KMS-11 (cell line): Measurements from ENCODE around the gene FAF1.
A peak's percentile ranks its signal among the peaks of the same experiment; 100 is the strongest.
"Not testable (repeated sequence)": the region's sequence is repeated elsewhere in the genome, so short reads cannot be mapped to it uniquely, and the experiment has no call there.

Experiments
- H2AFZ ChIP-seq: fragments of 200-600 bp; sonication (generic); 2 replicates; pipeline ENCODE4 v1.6.1; 2016; ENCODE audit warnings: antibody characterized with exemption, mixed run types, low read depth
- H3K27ac ChIP-seq: fragments of 200-600 bp; sonication (generic); 2 replicates; pipeline ENCODE4 v1.6.1; 2016; ENCODE audit warnings: mild to moderate bottlenecking, mixed run types
- H3K27me3 ChIP-seq: fragments of 200-600 bp; sonication (generic); 2 replicates; pipeline ENCODE4 v1.6.1; 2017; ENCODE audit warnings: mild to moderate bottlenecking, low read depth, mixed run types, moderate library complexity; ENCODE audit not compliant: insufficient read depth
- H3K36me3 ChIP-seq: fragments of 200-600 bp; sonication (generic); 2 replicates; pipeline ENCODE4 v1.6.1; 2017; ENCODE audit warnings: mild to moderate bottlenecking, mixed run types; ENCODE audit not compliant: insufficient read depth
- H3K4me1 ChIP-seq: fragments of 200-600 bp; sonication (generic); 2 replicates; pipeline ENCODE4 v1.6.1; 2016; ENCODE audit warnings: mild to moderate bottlenecking, low read depth, mixed run types; ENCODE audit not compliant: poor library complexity, severe bottlenecking
- H3K4me2 ChIP-seq: fragments of 200-600 bp; sonication (generic); 2 replicates; pipeline ENCODE4 v1.7.0; 2016; ENCODE audit warnings: mild to moderate bottlenecking, mixed run types
- H3K4me3 ChIP-seq: fragments of 200-600 bp; sonication (generic); IDR thresholded peaks from 2 replicates; pipeline ENCODE4 v1.6.1; 2017; ENCODE audit warnings: low read depth, low read length, mixed read lengths; ENCODE audit not compliant: insufficient read depth
- H3K79me2 ChIP-seq: fragments of 200-600 bp; sonication (generic); 2 replicates; pipeline ENCODE4 v1.6.1; 2016; ENCODE audit warnings: low read depth, mixed run types; ENCODE audit not compliant: insufficient read depth
- H3K9ac ChIP-seq: fragments of 200-600 bp; sonication (generic); 2 replicates; pipeline ENCODE4 v1.6.1; 2016; ENCODE audit warnings: mild to moderate bottlenecking, mixed run types
- H4K20me1 ChIP-seq: fragments of 200-600 bp; sonication (generic); 2 replicates; pipeline ENCODE4 v1.6.1; 2016; ENCODE audit warnings: mild to moderate bottlenecking, mixed run types; ENCODE audit not compliant: insufficient read depth
- TF ChIP-seq, protein P1 (sequence below): fragments of 200-600 bp; sonication (generic); conservative IDR thresholded peaks from 2 replicates; pipeline ENCODE4 v1.6.1; 2017; ENCODE audit warnings: low read depth, mild to moderate bottlenecking, antibody characterized with exemption, low read length, moderate library complexity, mixed read lengths

FAF1 gene

DNA sequence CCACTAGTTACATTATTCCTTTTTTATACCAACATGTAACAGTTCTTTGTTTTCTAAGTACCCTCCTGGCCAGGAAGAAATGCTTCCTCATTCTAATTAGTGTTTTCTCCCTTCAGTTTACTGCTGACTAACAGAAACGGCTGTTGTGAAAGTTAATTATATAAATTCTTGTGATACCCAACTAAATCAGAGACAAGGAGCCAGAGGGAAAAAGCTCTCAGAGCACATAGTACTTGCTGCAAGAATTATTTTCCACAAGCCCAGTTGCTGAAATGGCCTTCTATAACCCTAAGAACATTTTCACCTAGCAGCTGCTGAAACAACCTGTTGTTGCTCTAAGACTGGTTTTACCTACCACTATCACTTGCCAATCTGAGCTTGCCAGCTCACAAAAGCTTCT is 82.4 kb downstream of the FAF1 start:
- Histone ChIP-seq H3K4me1 (peaks cover 22% of the 10 kb centered on the region), H3K36me3 (no peaks in the 10 kb centered on the region), H3K4me2 (no peak overlapping the region), H3K4me3 (no peak overlapping the region), H3K9ac (no peak overlapping the region), H3K27ac (no peak overlapping the region), H3K79me2 (no peaks in the 10 kb centered on the region; the same call in 1 of the 2 replicates), H2AFZ (no peak overlapping the region), H4K20me1 (no peaks in the 10 kb centered on the region), H3K27me3 (no peaks in the 10 kb centered on the region)
- TF ChIP-seq, protein P1, sequence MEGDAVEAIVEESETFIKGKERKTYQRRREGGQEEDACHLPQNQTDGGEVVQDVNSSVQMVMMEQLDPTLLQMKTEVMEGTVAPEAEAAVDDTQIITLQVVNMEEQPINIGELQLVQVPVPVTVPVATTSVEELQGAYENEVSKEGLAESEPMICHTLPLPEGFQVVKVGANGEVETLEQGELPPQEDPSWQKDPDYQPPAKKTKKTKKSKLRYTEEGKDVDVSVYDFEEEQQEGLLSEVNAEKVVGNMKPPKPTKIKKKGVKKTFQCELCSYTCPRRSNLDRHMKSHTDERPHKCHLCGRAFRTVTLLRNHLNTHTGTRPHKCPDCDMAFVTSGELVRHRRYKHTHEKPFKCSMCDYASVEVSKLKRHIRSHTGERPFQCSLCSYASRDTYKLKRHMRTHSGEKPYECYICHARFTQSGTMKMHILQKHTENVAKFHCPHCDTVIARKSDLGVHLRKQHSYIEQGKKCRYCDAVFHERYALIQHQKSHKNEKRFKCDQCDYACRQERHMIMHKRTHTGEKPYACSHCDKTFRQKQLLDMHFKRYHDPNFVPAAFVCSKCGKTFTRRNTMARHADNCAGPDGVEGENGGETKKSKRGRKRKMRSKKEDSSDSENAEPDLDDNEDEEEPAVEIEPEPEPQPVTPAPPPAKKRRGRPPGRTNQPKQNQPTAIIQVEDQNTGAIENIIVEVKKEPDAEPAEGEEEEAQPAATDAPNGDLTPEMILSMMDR: no peak

- Histone ChIP-seq H3K4me3 (no peak overlapping the region), H3K27ac (peak overlapping the region; percentile 31; the same call in 1 of the 2 replicates), H3K36me3 (no peaks in the 10 kb centered on the region), H3K27me3 (no peaks in the 10 kb centered on the region), H2AFZ (no peak overlapping the region), H3K4me1 (peaks cover 18% of the 10 kb centered on the region), H3K4me2 (no peak overlapping the region), H3K79me2 (no peaks in the 10 kb centered on the region; the same call in 1 of the 2 replicates), H4K20me1 (no peaks in the 10 kb centered on the region), H3K9ac (no peak overlapping the region)
- TF ChIP-seq, protein P1: peak; percentile 80
Observed at GRCh38 chr1:50873458-50874187, 86.4 kb downstream of the FAF1 start.

DNA sequence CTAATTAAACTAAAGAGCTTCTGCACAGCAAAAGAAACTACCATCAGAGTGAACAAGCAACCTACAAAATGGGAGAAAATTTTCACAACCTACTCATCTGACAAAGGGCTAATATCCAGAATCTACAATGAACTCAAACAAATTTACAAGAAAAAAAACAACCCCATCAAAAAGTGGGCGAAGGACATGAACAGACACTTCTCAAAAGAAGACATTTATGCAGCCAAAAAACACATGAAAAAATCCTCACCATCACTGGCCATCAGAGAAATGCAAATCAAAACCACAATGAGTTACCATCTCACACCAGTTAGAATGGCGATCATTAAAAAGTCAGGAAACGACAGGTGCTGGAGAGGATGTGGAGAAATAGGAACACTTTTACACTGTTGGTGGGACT is 95.2 kb downstream of the FAF1 start:
- H3K36me3 ChIP-seq, H3K4me2 ChIP-seq, H3K27ac ChIP-seq, H3K27me3 ChIP-seq, H3K4me1 ChIP-seq, H4K20me1 ChIP-seq, H3K9ac ChIP-seq, H2AFZ ChIP-seq, H3K4me3 ChIP-seq, H3K79me2 ChIP-seq: not testable (repeated sequence)

GRCh38 chr1:50861772-50862171 is 98.3 kb downstream of the FAF1 start:
- H4K20me1 ChIP-seq: no peaks in the 10 kb centered on the region
- TF ChIP-seq, protein P1: no peak
- H3K9ac ChIP-seq: no peak overlapping the region
- no peak overlapping the region for H2AFZ ChIP-seq
- H3K4me2 ChIP-seq: no peak overlapping the region
- H3K4me1 ChIP-seq: no peaks in the 10 kb centered on the region
- no peaks in the 10 kb centered on the region for H3K36me3 ChIP-seq
- no peak overlapping the region for H3K4me3 ChIP-seq
- no peaks in the 10 kb centered on the region; the same call in 1 of the 2 replicates for H3K79me2 ChIP-seq
- H3K27ac ChIP-seq: no peak overlapping the region
- no peaks in the 10 kb centered on the region for H3K27me3 ChIP-seq

- H3K36me3 ChIP-seq: no peaks in the 10 kb centered on the region
- H3K9ac ChIP-seq: no peak overlapping the region
- TF ChIP-seq, protein P1: no peak
- no peak overlapping the region for H2AFZ ChIP-seq
- H3K4me1 ChIP-seq: no peaks in the 10 kb centered on the region
- H3K27me3 ChIP-seq: no peaks in the 10 kb centered on the region
- H3K4me3 ChIP-seq: no peak overlapping the region
- no peaks in the 10 kb centered on the region for H4K20me1 ChIP-seq
- no peaks in the 10 kb centered on the region; the same call in 1 of the 2 replicates for H3K79me2 ChIP-seq
- no peak overlapping the region for H3K27ac ChIP-seq
- H3K4me2 ChIP-seq: no peak overlapping the region
Observed at GRCh38 chr1:50860702-50861101, 99.4 kb downstream of the FAF1 start.
